Loucy (cell line): ENCODE results near the gene LRRC4C.

Experiments
- H2AFZ ChIP-seq: fragments of 200-600 bp; sonication (generic); 2 replicates; pipeline ENCODE4 v1.6.0; 2016; ENCODE audit warnings: antibody characterized with exemption, mild to moderate bottlenecking, low read length, moderate library complexity
- H3F3A ChIP-seq: fragments of 200-600 bp; 2 replicates; pipeline ENCODE4 v1.6.0; 2016; ENCODE audit warnings: antibody characterized with exemption, low read depth, mild to moderate bottlenecking
- H3K27me3 ChIP-seq: fragments of 200-600 bp; sonication (generic); 2 replicates; pipeline ENCODE4 v1.6.1; 2014; ENCODE audit warnings: low read length, mild to moderate bottlenecking; ENCODE audit not compliant: insufficient read depth, poor library complexity, severe bottlenecking
- H3K36me3 ChIP-seq: fragments of 200-600 bp; sonication (generic); 2 replicates; pipeline ENCODE4 v1.6.1; 2016; ENCODE audit warnings: low read length; ENCODE audit not compliant: insufficient read depth
- H3K4me1 ChIP-seq: fragments of 200-600 bp; sonication (generic); 2 replicates; pipeline ENCODE4 v1.5.1; 2014; ENCODE audit warnings: low read length, mild to moderate bottlenecking; ENCODE audit not compliant: insufficient read depth, poor library complexity, severe bottlenecking
- H3K4me2 ChIP-seq: fragments of 200-600 bp; sonication (generic); 2 replicates; pipeline ENCODE4 v1.6.0; 2014; ENCODE audit warnings: antibody characterized with exemption, low read length, low read depth, mild to moderate bottlenecking; ENCODE audit not compliant: poor library complexity, severe bottlenecking
- H3K4me3 ChIP-seq: fragments of 200-600 bp; sonication (generic); 2 replicates; pipeline ENCODE4 v1.5.1; 2014; ENCODE audit warnings: low read length, mild to moderate bottlenecking, mixed read lengths; ENCODE audit not compliant: poor library complexity, severe bottlenecking
- H3K79me2 ChIP-seq: fragments of 200-600 bp; sonication (generic); 2 replicates; pipeline ENCODE4 v1.6.1; 2014; ENCODE audit warnings: low read length; ENCODE audit not compliant: insufficient read depth
- H3K9ac ChIP-seq: fragments of 200-600 bp; sonication (generic); 2 replicates; pipeline ENCODE4 v1.6.0; 2014; ENCODE audit warnings: mild to moderate bottlenecking, low read depth, low read length, moderate library complexity; ENCODE audit not compliant: poor library complexity, severe bottlenecking
- H3K9me2 ChIP-seq: fragments of 200-600 bp; sonication (generic); replicated peaks from 2 replicates; pipeline ENCODE4 v1.6.1; 2016; ENCODE audit warnings: low read depth, low read length, mixed read lengths
- H3K9me3 ChIP-seq: fragments of 200-600 bp; sonication (generic); 2 replicates; pipeline ENCODE4 v1.6.1; 2014; ENCODE audit warnings: mild to moderate bottlenecking, antibody characterized with exemption, low read length, low read depth; ENCODE audit not compliant: insufficient read depth
- H4K20me1 ChIP-seq: fragments of 200-600 bp; sonication (generic); 2 replicates; pipeline ENCODE4 v1.6.0; 2014; ENCODE audit warnings: antibody characterized with exemption, low read length, mild to moderate bottlenecking; ENCODE audit not compliant: insufficient read depth, poor library complexity, severe bottlenecking
- EZH2phosphoT487 ChIP-seq: fragments of 200-600 bp; IDR thresholded peaks from 2 replicates; pipeline ENCODE4 v1.6.1; 2018; ENCODE audit warnings: antibody characterized with exemption, mild to moderate bottlenecking, moderate library complexity, borderline replicate concordance
- TF ChIP-seq, protein P1 (sequence below): fragments of 200-600 bp; sonication (generic); conservative IDR thresholded peaks from 2 replicates; pipeline ENCODE4 v1.5.1; 2014; ENCODE audit warnings: mild to moderate bottlenecking, antibody characterized with exemption, low read length

Gene LRRC4C

DNA sequence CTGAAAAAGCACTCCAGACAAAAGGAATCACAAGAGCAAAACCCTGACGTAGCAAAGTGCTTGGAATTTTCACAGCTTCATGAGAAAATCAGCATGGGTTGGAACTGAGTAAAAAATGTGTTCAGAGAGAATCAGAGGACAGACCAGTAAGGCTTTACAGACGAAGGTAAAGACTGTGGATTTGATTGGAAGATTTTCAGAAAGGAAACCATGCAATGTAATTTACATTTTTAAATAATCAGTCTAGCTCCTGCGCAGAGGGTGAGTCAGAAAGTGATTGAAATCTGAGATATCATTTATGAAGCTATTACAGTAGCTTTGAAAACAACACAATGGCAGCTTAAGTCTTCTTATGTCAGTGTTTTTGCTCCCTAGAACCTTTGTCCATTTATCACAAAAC lies 1122.3 kb downstream of the LRRC4C start:
- no peaks in the 10 kb centered on the region for H3K27me3 ChIP-seq
- H2AFZ ChIP-seq: no peak overlapping the region
- no peaks in the 10 kb centered on the region for H4K20me1 ChIP-seq
- no peaks in the 10 kb centered on the region for H3K9me2 ChIP-seq
- no peak overlapping the region for H3K9ac ChIP-seq
- no peaks in the 10 kb centered on the region for H3F3A ChIP-seq
- H3K4me2 ChIP-seq: no peak overlapping the region
- H3K4me1 ChIP-seq: no peaks in the 10 kb centered on the region
- H3K36me3 ChIP-seq: no peaks in the 10 kb centered on the region
- H3K4me3 ChIP-seq: no peak overlapping the region
- H3K79me2 ChIP-seq: no peaks in the 10 kb centered on the region
- no peaks in the 10 kb centered on the region for H3K9me3 ChIP-seq
- TF ChIP-seq EZH2phosphoT487: no peak
- TF ChIP-seq, protein P1, sequence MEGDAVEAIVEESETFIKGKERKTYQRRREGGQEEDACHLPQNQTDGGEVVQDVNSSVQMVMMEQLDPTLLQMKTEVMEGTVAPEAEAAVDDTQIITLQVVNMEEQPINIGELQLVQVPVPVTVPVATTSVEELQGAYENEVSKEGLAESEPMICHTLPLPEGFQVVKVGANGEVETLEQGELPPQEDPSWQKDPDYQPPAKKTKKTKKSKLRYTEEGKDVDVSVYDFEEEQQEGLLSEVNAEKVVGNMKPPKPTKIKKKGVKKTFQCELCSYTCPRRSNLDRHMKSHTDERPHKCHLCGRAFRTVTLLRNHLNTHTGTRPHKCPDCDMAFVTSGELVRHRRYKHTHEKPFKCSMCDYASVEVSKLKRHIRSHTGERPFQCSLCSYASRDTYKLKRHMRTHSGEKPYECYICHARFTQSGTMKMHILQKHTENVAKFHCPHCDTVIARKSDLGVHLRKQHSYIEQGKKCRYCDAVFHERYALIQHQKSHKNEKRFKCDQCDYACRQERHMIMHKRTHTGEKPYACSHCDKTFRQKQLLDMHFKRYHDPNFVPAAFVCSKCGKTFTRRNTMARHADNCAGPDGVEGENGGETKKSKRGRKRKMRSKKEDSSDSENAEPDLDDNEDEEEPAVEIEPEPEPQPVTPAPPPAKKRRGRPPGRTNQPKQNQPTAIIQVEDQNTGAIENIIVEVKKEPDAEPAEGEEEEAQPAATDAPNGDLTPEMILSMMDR: no peak

DNA sequence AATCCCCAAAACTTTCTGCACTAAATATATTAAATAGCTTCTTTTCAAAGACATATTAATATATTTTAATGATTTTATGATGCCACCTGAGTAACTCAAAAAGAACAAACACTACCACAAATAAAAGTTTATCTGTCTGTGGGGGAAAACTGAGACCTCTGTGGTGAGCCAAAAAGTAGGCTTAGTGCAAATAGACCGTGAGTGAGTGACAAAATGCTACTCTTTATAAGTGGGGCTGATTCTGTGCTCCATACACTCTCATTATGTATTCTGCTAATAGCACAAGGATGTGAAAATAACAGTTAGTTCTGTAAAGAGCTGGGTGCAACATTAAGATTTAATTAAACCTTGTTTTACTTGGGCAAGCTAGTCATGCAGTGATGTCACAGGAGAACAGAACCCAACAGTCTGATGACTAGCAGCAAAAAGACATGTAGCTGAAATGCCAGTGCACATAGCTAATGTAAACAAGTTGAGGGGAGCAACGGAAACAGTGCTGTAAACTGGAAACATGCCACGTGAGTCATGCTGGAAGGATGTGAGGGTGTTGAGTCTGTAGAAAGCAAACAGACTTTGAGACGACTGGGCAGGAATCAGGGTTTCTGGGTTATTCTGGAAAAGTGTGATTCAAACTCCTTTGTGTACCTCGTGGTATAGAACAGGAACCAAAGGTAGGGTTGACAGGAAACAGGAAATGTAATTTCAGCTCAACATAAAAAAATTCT lies 1130.4 kb downstream of the LRRC4C start:
- TF ChIP-seq, protein P1: no peak
- TF ChIP-seq EZH2phosphoT487: no peak
- Histone ChIP-seq H3K9me2 (no peaks in the 10 kb centered on the region), H3F3A (no peaks in the 10 kb centered on the region), H3K4me2 (no peak overlapping the region), H3K4me1 (no peaks in the 10 kb centered on the region), H3K9ac (no peak overlapping the region), H3K36me3 (no peaks in the 10 kb centered on the region), H3K79me2 (no peaks in the 10 kb centered on the region), H2AFZ (peak overlapping the region; percentile 1; the same call in 1 of the 2 replicates), H3K4me3 (no peak overlapping the region), H3K9me3 (0 out of 2 replicates have a peak, but pooled peaks cover 3% of the 10 kb centered on the region), H3K27me3 (no peaks in the 10 kb centered on the region), H4K20me1 (no peaks in the 10 kb centered on the region)

DNA sequence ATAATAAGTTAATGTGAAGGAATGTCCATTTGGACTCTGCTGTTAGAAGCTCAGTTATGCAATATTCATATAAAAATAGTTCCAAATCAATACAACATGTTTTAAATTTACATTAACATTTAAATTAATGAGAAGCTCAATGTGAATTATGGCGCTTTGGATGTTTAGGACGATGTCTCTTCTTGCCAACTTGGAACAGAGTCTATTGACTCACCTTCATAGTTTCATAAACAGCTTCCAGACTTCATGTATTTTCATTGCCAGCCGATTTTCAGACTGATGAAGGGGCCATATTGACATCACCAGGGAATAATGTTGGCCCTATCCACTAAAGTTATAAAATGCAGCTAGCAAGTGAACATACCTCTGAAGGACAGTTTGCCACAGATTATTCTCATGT lies 1136.2 kb downstream of the LRRC4C start:
- Histone ChIP-seq H3K4me3 (no peak overlapping the region), H3K9me2 (no peaks in the 10 kb centered on the region), H3K4me1 (no peaks in the 10 kb centered on the region), H3K79me2 (no peaks in the 10 kb centered on the region), H3K9ac (no peak overlapping the region), H3K36me3 (no peaks in the 10 kb centered on the region), H2AFZ (no peak overlapping the region), H4K20me1 (no peaks in the 10 kb centered on the region), H3K27me3 (no peaks in the 10 kb centered on the region), H3F3A (no peaks in the 10 kb centered on the region), H3K9me3 (no peaks in the 10 kb centered on the region), H3K4me2 (no peak overlapping the region)
- TF ChIP-seq, protein P1: no peak
- no peak for TF ChIP-seq EZH2phosphoT487
